ENCODE measurements around the gene PAM16. TPM values are rescaled to one million over a fixed set of nuclear protein-coding genes. Genes with fewer than 3 reads are reported as not detected.
A peak's percentile ranks its signal among the peaks of the same experiment; 100 is the strongest.

Gene PAM16
- total RNA-seq, 1 donor from 2014 or later = 36.2 TPM

DNA sequence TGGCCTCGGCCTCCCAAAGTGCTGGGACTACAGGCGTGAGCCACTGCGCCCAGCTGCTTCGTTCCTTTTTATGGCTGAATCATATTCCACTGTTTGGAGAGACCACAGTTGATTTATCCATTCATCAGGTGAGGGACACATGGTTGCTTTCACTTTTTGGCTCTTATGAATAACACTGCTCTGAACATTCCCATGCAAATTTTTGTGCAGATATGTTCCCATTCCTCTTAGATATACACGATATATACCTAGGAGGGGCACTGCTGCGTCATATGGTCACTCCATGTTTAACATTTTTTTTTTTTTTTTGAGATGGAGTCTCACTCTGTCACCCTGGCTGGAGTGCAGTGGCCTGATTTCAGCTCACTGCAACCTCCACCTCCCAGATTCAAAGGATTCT lies 49.2 kb downstream of the PAM16 start:
- H3K27ac Mint-ChIP-seq (ENCODE audit: unreplicated experiment) = no peak overlapping the region
- no peaks in the 10 kb centered on the region for H3K27me3 Mint-ChIP-seq (ENCODE audit: low read depth)
- no peaks in the 10 kb centered on the region for H3K36me3 Mint-ChIP-seq (ENCODE audit: low read depth)
- H3K9me3 Mint-ChIP-seq = no peaks in the 10 kb centered on the region
- no peak overlapping the region for H3K4me3 Mint-ChIP-seq
- DNase-seq (ENCODE audit: low read depth, low spot score) = no peak
- TF ChIP-seq, protein P1, sequence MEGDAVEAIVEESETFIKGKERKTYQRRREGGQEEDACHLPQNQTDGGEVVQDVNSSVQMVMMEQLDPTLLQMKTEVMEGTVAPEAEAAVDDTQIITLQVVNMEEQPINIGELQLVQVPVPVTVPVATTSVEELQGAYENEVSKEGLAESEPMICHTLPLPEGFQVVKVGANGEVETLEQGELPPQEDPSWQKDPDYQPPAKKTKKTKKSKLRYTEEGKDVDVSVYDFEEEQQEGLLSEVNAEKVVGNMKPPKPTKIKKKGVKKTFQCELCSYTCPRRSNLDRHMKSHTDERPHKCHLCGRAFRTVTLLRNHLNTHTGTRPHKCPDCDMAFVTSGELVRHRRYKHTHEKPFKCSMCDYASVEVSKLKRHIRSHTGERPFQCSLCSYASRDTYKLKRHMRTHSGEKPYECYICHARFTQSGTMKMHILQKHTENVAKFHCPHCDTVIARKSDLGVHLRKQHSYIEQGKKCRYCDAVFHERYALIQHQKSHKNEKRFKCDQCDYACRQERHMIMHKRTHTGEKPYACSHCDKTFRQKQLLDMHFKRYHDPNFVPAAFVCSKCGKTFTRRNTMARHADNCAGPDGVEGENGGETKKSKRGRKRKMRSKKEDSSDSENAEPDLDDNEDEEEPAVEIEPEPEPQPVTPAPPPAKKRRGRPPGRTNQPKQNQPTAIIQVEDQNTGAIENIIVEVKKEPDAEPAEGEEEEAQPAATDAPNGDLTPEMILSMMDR (conservative IDR thresholded peaks at IDR 0.05) = no peak
- H3K4me1 Mint-ChIP-seq = peaks cover 27% of the 10 kb centered on the region

GRCh38 chr16:4301177-4301576 lies 49.9 kb downstream of the PAM16 start:
- TF ChIP-seq, protein P1 (conservative IDR thresholded peaks at IDR 0.05) = no peak
- H3K36me3 Mint-ChIP-seq (ENCODE audit: low read depth) = no peaks in the 10 kb centered on the region
- no peak overlapping the region for H3K27ac Mint-ChIP-seq (ENCODE audit: unreplicated experiment)
- no peaks in the 10 kb centered on the region for H3K9me3 Mint-ChIP-seq
- H3K4me3 Mint-ChIP-seq = no peak overlapping the region
- H3K27me3 Mint-ChIP-seq (ENCODE audit: low read depth) = no peaks in the 10 kb centered on the region
- H3K4me1 Mint-ChIP-seq = peaks cover 19% of the 10 kb centered on the region
- no peak for DNase-seq (ENCODE audit: low read depth, low spot score)

- Mint-ChIP-seq H3K27me3 (ENCODE audit: low read depth) (no peaks in the 10 kb centered on the region), H3K27ac (ENCODE audit: unreplicated experiment) (peak overlapping the region; percentile 35), H3K4me1 (peaks cover 15% of the 10 kb centered on the region), H3K9me3 (no peaks in the 10 kb centered on the region), H3K4me3 (no peak overlapping the region), H3K36me3 (ENCODE audit: low read depth) (no peaks in the 10 kb centered on the region)
- DNase-seq (ENCODE audit: low read depth, low spot score) = no peak
- TF ChIP-seq, protein P1 (conservative IDR thresholded peaks at IDR 0.05) = no peak
These were observed 52.2 kb downstream of the PAM16 start for GRCh38 chr16:4298761-4299522.

GRCh38 chr16:4297480-4297879 lies 53.6 kb downstream of the PAM16 start:
- Mint-ChIP-seq H3K4me1 (peaks cover 23% of the 10 kb centered on the region), H3K4me3 (no peak overlapping the region), H3K27me3 (ENCODE audit: low read depth) (no peaks in the 10 kb centered on the region), H3K36me3 (ENCODE audit: low read depth) (no peaks in the 10 kb centered on the region), H3K9me3 (no peaks in the 10 kb centered on the region), H3K27ac (ENCODE audit: unreplicated experiment) (peak overlapping the region; percentile 19)
- TF ChIP-seq, protein P1 (conservative IDR thresholded peaks at IDR 0.05) = no peak
- DNase-seq (ENCODE audit: low read depth, low spot score) = no peak

GRCh38 chr16:4295581-4295980 lies 55.5 kb downstream of the PAM16 start:
- Mint-ChIP-seq H3K4me3 (no peak overlapping the region), H3K27ac (ENCODE audit: unreplicated experiment) (no peak overlapping the region), H3K36me3 (ENCODE audit: low read depth) (no peaks in the 10 kb centered on the region), H3K9me3 (no peaks in the 10 kb centered on the region), H3K4me1 (peaks cover 27% of the 10 kb centered on the region), H3K27me3 (ENCODE audit: low read depth) (no peaks in the 10 kb centered on the region)
- no peak for DNase-seq (ENCODE audit: low read depth, low spot score)
- TF ChIP-seq, protein P1 (conservative IDR thresholded peaks at IDR 0.05) = no peak

Measured in neural crest cell (in vitro differentiated cells).